ENCODE results near the gene LPCAT3.
"Not testable (repeated sequence)": the region's sequence is repeated elsewhere in the genome, so short reads cannot be mapped to it uniquely, and the experiment has no call there.

Gene LPCAT3

GRCh38 chr12:7061138-7061537, 42.9 kb upstream of the LPCAT3 start:
- TF ChIP-seq CTCF (IDR thresholded peaks at IDR 0.05; ENCODE audit: low read depth, low read length) = no peak
- peak overlapping the region; percentile 63 for H3K4me3 ChIP-seq (ENCODE audit: low read depth, low read length)

DNA sequence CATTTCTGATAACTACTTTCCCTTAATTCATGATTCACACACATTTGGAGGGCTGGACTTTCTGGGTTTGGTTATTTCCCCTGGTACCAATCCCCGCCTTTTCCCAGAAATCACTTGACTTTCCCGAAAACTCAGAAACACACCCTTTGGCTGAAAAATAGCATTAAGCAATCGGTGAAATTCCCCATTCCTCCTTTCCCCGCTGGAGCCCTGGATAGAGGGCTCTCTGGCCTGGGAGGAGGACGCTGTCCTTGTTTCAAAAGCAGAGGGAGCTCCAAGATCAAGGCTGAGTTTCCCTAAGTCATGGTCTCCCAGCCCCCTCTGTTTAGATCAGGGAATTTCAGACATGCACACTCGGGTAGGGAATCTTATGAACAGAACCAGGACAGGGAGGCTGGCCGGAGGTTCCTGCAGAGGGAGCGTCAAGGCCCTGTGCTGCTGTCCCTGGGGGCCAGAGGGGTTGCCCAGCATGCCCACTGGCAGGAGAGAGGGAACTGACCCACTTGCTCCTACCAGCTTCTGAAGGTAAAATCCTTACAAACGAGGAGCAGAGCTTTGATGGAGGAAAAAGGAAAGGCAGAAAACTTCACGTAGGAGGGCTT, 42.2 kb upstream of the LPCAT3 start, which contains the start of gene C1S:
C1S (plus strand) TSS at position 366 of the 602 bp plus-strand sequence. CDS start 1,195 bp downstream, outside the sequence.
- H3K4me3 ChIP-seq (ENCODE audit: low read depth, low read length) = peak within 1 kb of the TSS; percentile 63

GRCh38 chr12:7059780-7060179, 41.5 kb upstream of the LPCAT3 start:
- no peak overlapping the region for H3K4me3 ChIP-seq (ENCODE audit: low read depth, low read length)

More for the DNA sequence above, 42.2 kb upstream of the LPCAT3 start, which contains the start of gene C1S:
- peak; percentile 89 for TF ChIP-seq CTCF (IDR thresholded peaks at IDR 0.05; ENCODE audit: low read depth, low read length)

DNA sequence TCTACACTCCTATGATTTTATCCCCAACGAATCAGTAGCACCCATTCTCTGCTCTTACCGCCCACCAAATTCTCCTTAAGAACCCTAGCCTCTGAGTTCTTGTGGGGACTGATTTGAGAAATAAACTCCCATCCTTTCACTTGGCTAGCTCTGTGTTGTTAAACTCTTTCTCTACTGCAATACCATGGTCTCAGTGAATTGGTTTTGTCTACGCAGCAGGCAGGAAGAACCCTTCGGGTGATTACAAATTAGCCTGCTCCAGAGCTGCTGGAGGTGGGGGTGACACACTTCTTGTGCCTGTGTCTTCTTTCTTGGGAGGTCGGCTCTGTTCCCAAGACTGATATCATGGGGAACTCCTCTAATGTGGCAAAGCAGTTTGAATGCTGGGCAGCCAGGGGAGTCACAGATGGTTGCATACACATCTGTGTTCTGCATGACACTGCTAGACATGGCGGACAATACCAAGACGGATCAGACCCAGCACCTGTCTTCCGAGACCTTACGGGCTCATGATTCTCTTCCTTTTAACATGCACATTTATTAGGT, 40.6 kb upstream of the LPCAT3 start:
- no peak for TF ChIP-seq CTCF (IDR thresholded peaks at IDR 0.05; ENCODE audit: low read depth, low read length)

More at GRCh38 chr12:7059780-7060179, 41.5 kb upstream of the LPCAT3 start:
- no peak for TF ChIP-seq CTCF (IDR thresholded peaks at IDR 0.05; ENCODE audit: low read depth, low read length)

GRCh38 chr12:7058163-7058845, 40.0 kb upstream of the LPCAT3 start:
- no peak overlapping the region for H3K4me3 ChIP-seq (ENCODE audit: low read depth, low read length)
- no peak for TF ChIP-seq CTCF (IDR thresholded peaks at IDR 0.05; ENCODE audit: low read depth, low read length)

More for the DNA sequence above, 40.6 kb upstream of the LPCAT3 start:
- no peak overlapping the region for H3K4me3 ChIP-seq (ENCODE audit: low read depth, low read length)

DNA sequence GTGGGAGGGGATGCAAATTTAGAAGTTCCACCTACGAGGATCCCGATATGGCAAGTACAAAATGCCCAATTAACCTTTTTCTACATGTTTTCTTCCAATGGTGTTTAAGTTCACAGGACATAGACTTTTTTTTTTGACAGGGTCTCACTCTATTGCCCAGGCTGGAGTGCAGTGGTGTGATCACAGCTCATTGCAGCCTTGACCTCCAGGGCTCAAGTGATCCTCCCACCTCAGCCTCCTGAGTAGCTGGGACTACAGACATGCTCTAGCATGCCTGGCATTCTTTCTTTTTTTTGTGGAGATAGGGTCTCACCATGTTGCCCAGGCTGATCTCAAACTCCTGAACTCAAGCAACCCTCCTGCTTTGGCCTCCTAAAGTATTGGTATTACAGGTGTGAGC, 37.5 kb upstream of the LPCAT3 start:
- not testable (repeated sequence) for H3K4me3 ChIP-seq (ENCODE audit: low read depth, low read length)

- TF ChIP-seq CTCF (IDR thresholded peaks at IDR 0.05; ENCODE audit: low read depth, low read length) = no peak
- no peak overlapping the region for H3K4me3 ChIP-seq (ENCODE audit: low read depth, low read length)
These were observed 36.6 kb upstream of the LPCAT3 start for GRCh38 chr12:7054925-7055324.

GRCh38 chr12:7049973-7050372, 31.7 kb upstream of the LPCAT3 start:
- not testable (repeated sequence) for H3K4me3 ChIP-seq (ENCODE audit: low read depth, low read length)

DNA sequence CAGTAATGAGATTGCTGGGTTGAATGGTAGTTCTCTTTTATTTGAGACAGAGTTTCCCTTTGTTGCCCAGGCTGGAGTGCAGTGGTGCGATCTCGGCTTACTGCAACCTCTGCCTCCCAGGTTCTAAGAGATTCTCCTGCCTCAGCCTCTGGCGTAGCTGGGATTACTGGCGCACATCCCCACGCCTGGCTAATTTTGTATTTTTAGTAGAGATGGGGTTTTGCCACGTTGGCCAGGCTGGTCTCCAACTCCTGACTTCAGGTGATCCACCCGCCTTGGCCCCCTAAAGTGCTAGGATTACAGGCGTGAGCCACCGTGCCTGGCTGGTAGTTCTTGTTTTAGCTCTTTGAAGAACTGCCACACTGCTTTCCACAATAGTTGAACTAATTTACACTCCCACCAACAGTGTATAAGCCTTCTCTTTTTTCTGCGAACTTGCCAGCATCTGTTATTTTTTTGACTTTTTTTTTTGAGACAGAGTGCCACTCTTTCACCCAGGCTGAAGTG, 31.2 kb upstream of the LPCAT3 start:
- H3K4me3 ChIP-seq (ENCODE audit: low read depth, low read length) = not testable (repeated sequence)
